ENCODE results near the gene EFNA2. TPM values are rescaled to one million over a fixed set of nuclear protein-coding genes. Genes with fewer than 3 reads are reported as not detected.

Gene EFNA2
- total and polyA plus RNA-seq, 2 of the 4 experiments (the other 2 are of a cell fraction) = not detected

DNA sequence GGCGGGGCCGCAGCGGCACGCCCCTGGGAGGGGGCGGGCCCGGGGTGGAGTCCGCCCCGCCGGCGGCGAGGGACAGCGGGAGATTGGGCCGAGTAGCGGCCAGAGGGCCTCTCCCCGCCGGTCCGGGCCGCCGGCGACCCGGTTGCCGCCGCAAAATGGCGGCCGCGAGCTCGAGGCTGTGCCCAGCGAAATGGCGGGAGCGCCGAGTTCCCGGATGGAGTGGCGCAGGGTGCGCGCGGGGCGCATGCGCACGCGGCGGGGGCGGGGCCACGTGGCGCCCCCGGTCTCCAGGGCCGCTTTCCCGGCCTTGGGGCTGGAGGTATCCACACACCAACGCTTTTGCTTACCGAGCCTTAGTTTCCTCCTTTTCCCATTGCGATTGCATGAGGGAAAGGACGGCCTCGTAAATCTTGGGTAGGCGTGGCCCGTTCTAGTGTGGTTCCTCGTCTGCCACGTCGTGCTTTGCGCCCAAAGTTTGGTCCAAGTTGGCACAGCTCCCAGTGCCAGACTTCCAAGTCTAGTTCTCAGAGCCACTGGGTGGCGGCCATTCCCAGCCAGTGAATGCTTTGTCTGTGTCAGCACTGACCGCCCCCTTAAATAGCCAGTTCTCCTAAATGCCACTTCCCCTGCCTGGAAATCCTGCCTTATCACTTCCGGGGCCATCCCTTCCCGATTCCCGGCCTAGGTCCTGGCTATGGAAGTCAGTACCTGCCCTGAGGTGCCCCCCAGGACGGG is 16.0 kb upstream of the EFNA2 start (continued):
- no peak for TF ChIP-seq FOS (IDR thresholded peaks at IDR 0.05; ENCODE audit: low read depth, low read length)
- no peak for TF ChIP-seq MAZ (IDR thresholded peaks at IDR 0.05; ENCODE audit: borderline replicate concordance, low read depth, low read length)

DNA sequence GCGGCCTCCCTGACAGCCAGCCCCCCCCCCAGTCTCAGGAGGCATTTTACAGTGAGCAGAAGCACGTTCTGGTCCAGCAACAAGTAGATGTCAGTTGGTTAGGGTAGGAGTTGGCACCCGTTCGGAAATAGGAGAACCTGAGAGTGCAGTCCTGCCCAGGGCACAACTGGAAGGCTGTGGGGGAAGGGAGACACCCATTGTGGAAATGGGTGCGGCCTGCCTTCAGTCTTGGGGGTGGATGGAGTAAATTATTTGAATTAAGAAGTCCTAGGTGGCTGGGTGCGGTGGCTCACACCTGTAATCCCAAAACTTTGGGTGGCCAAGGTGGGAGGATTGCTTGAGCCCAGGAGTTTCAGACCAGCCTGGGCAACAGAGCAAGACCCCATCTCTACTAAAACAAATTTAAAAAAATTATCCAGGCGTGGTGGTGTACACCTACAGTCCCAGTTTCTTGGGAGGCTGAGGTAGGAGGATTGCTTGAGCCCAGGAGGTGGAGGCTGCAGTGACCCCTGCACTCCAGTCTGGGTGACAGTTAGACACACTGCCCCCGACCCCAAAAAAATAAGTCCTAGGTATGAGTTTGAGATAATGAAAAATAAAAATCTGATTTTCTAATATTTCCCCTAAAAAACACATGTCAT is 15.3 kb upstream of the EFNA2 start:
- Histone ChIP-seq H2BK20ac (ENCODE audit: low read depth, low read length) (no peak overlapping the region), H2BK15ac (ENCODE audit: low read depth, low read length) (no peak overlapping the region), H2BK5ac (ENCODE audit: low read depth, low read length, poor library complexity, severe bottlenecking) (peak overlapping the region; percentile 89), H3K23ac (ENCODE audit: low read depth, low read length) (peak overlapping the region; percentile 86; the same call in 1 of the 2 replicates), H2AK9ac (replicated peaks; ENCODE audit: low read depth, low read length, poor library complexity) (peak overlapping the region; percentile 94), H2BK120ac (ENCODE audit: low read depth, low read length) (0 out of 2 replicates have a peak overlapping the region, but pooled peaks have one; percentile 11), H3K9ac (ENCODE audit: low read depth, low read length) (peak overlapping the region; percentile 80), H3K18ac (ENCODE audit: low read depth, low read length) (peak overlapping the region; percentile 8), H3K9me1 (ENCODE audit: insufficient read depth, low read length) (no peaks in the 10 kb centered on the region; the same call in 1 of the 2 replicates), H3K9me3 (ENCODE audit: control insufficient read depth, insufficient read depth, low read length) (no peaks in the 10 kb centered on the region), H3K27me3 (ENCODE audit: control insufficient read depth, insufficient read depth, low read length) (no peaks in the 10 kb centered on the region), H2AK5ac (ENCODE audit: low read depth, low read length) (peak overlapping the region; percentile 97), H3K4ac (ENCODE audit: low read depth, low read length) (peak overlapping the region; percentile 99), H4K5ac (ENCODE audit: low read depth, low read length) (peak overlapping the region; percentile 3), H3K56ac (ENCODE audit: extremely low read depth, insufficient read depth, low read length) (peak overlapping the region; percentile 92), H3K4me1 (ENCODE audit: control insufficient read depth, insufficient read depth, low read length) (peaks cover 42% of the 10 kb centered on the region), H2AFZ (replicated peaks; ENCODE audit: low read length, poor library complexity) (peak overlapping the region; percentile 18), H3K4me3 (ENCODE audit: insufficient read depth, low read depth, low read length) (peak overlapping the region; percentile 68), H4K20me1 (ENCODE audit: insufficient read depth, low read length) (peaks cover 72% of the 10 kb centered on the region), H3K79me1 (ENCODE audit: low read depth in 1 of 2, low read length in 2 of 2) (peaks cover 15 to 61% of the 10 kb centered on the region in 2 experiments; a peak in 3 of 4 replicates), H3K14ac (replicated peaks; ENCODE audit: low read depth, low read length) (peak overlapping the region; percentile 99), H3K36me3 (ENCODE audit: control insufficient read depth, insufficient read depth, low read length) (peaks cover 44% of the 10 kb centered on the region), H4K8ac (ENCODE audit: low read depth in 2 of 2, low read length in 2 of 2) (peak overlapping the region; percentile 52 to 97), H4K91ac (ENCODE audit: insufficient read depth, low read depth, low read length) (peak overlapping the region; percentile 98), H3K27ac (ENCODE audit: insufficient read depth, low read length) (peak overlapping the region; percentile 75), H3K4me2 (ENCODE audit: low read depth, low read length) (peak overlapping the region; percentile 86)
- ChIA-PET CTCF (interaction anchor here (1.5 to 1.7 kb wide), 2 partner anchors 10 to 26 kb away, joined by 8 to 15 read pairs; no protein-coding TSS in a partner anchor), POLR2A (ENCODE audit: unreplicated experiment) (no interaction called here)
- intact Hi-C loops (cut with micrococcal nuclease) = no loop called here
- TF ChIP-seq CEBPB (IDR thresholded peaks at IDR 0.05; ENCODE audit: low read depth, low read length) (no peak), RFX5 (IDR thresholded peaks at IDR 0.05; ENCODE audit: low read depth, low read length) (no peak), BHLHE40 (IDR thresholded peaks at IDR 0.05; ENCODE audit: low read depth, low read length) (no peak), POLR2A (IDR thresholded peaks at IDR 0.05; ENCODE audit: low read depth, low read length) (no peak; the same call in 1 of the 2 replicates), RAD21 (IDR thresholded peaks at IDR 0.05; ENCODE audit: low read length) (no peak), NFE2L2 (IDR thresholded peaks at IDR 0.05; ENCODE audit: low read depth, low read length) (no peak)
- TF ChIP-seq, protein P1, sequence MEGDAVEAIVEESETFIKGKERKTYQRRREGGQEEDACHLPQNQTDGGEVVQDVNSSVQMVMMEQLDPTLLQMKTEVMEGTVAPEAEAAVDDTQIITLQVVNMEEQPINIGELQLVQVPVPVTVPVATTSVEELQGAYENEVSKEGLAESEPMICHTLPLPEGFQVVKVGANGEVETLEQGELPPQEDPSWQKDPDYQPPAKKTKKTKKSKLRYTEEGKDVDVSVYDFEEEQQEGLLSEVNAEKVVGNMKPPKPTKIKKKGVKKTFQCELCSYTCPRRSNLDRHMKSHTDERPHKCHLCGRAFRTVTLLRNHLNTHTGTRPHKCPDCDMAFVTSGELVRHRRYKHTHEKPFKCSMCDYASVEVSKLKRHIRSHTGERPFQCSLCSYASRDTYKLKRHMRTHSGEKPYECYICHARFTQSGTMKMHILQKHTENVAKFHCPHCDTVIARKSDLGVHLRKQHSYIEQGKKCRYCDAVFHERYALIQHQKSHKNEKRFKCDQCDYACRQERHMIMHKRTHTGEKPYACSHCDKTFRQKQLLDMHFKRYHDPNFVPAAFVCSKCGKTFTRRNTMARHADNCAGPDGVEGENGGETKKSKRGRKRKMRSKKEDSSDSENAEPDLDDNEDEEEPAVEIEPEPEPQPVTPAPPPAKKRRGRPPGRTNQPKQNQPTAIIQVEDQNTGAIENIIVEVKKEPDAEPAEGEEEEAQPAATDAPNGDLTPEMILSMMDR (conservative IDR thresholded peaks at IDR 0.05; ENCODE audit: low read depth, low read length) = no peak
- ATAC-seq (ENCODE audit: low read depth) (no peak), DNase-seq (no peak)
- dilution Hi-C loops (cut with HindIII; ENCODE audit: low sequenced_read_pairs, unreplicated experiment) = no loop called here
- in situ Hi-C loops (cut with MboI; ENCODE audit: low sequenced_read_pairs) = no loop called here
- BruUV-seq (replicated peaks) = no TSS peak
- WGBS, 2 experiments (ENCODE audit: extremely low coverage in 2 of 2, insufficient read length in 1 of 2) = 33% methylated on average over 3 of the region's 8 CpGs; no CpG with 5 or more reads in 1 of the 2 experiments

Data from IMR-90 (cell line).